PC-3 (cell line): ENCODE data around the gene CALM1. TPM values are rescaled to one million over a fixed set of nuclear protein-coding genes. Genes with fewer than 3 reads are reported as not detected.

Experiments
- ATAC-seq: fragments of 200-7000 bp; cut with Tn5 transposase; 2 replicates; pipeline ENCODE4 v1.9.1; 2020; ENCODE audit warnings: mild to moderate bottlenecking, moderate library complexity
- BruUV-seq: library from RNA; stranded (reverse); fragments of 400-500 nt; replicated peaks from 2 replicates; lab custom pipeline; 2021; lab: Mats Ljungman, UMichigan
- CTCF ChIA-PET: fragments of 300-600 bp; sonication (Branson Sonifier 250); formaldehyde crosslinking; loops from one replicate; lab custom pipeline; 2022; ENCODE audit warnings: antibody characterized with exemption; lab: Charles Lee
- POLR2A ChIA-PET: fragments of 300-600 bp; sonication (Branson Sonifier 250); formaldehyde crosslinking; loops from one replicate; lab custom pipeline; 2022; ENCODE audit warnings: antibody characterized with exemption; ENCODE audit not compliant: unreplicated experiment; lab: Charles Lee
- DNase-seq: peaks from one replicate; pipeline ENCODE4 v3.0.0-alpha.2; 2015
- H2AFZ ChIP-seq: fragments of 300-600 bp; sonication (generic); 2 replicates; pipeline ENCODE4 v1.6.0; 2016; ENCODE audit warnings: antibody characterized with exemption, low read length
- H3F3A ChIP-seq: fragments of 300-600 bp; sonication (generic); one replicate; pipeline ENCODE4 v1.6.0; 2017; ENCODE audit warnings: antibody characterized with exemption, low read length, control low read depth, mild to moderate bottlenecking; ENCODE audit not compliant: unreplicated experiment
- H3K27ac ChIP-seq: fragments of 300-600 bp; sonication (generic); 2 replicates; pipeline ENCODE4 v1.5.1; 2016; ENCODE audit warnings: mild to moderate bottlenecking, low read length
- H3K27me3 ChIP-seq: fragments of 300-600 bp; sonication (generic); 2 replicates; pipeline ENCODE4 v1.6.1; 2016; ENCODE audit warnings: low read length, mixed read lengths
- H3K36me3 ChIP-seq: fragments of 300-600 bp; sonication (generic); 2 replicates; pipeline ENCODE4 v1.6.1; 2016; ENCODE audit warnings: low read depth, mixed run types, low read length, mixed read lengths
- H3K4me1 ChIP-seq: fragments of 300-600 bp; sonication (generic); 2 replicates; pipeline ENCODE4 v1.5.1; 2016; ENCODE audit warnings: low read length; ENCODE audit not compliant: insufficient read depth
- H3K4me2 ChIP-seq: fragments of 300-600 bp; sonication (generic); 2 replicates; pipeline ENCODE4 v1.6.0; 2016; ENCODE audit warnings: low read length
- H3K4me3 ChIP-seq: fragments of 300-600 bp; sonication (generic); 2 replicates; pipeline ENCODE4 v1.5.1; 2016; ENCODE audit warnings: mild to moderate bottlenecking, low read length, mixed read lengths
- H3K79me2 ChIP-seq: fragments of 300-600 bp; sonication (generic); 2 replicates; pipeline ENCODE4 v1.6.1; 2017; ENCODE audit warnings: low read length, mixed read lengths
- H3K9ac ChIP-seq: fragments of 300-600 bp; sonication (generic); 2 replicates; pipeline ENCODE4 v1.6.0; 2016; ENCODE audit warnings: mild to moderate bottlenecking, low read length
- H3K9me2 ChIP-seq: fragments of 300-600 bp; sonication (generic); replicated peaks from 2 replicates; pipeline ENCODE4 v1.6.1; 2016; ENCODE audit warnings: mixed run types, low read length, mixed read lengths
- H3K9me3 ChIP-seq: fragments of 300-600 bp; sonication (generic); 2 replicates; pipeline ENCODE4 v1.6.1; 2016; ENCODE audit warnings: low read length, mixed read lengths
- H4K20me1 ChIP-seq: fragments of 300-600 bp; sonication (generic); 2 replicates; pipeline ENCODE4 v1.6.1; 2016; ENCODE audit warnings: low read length, mixed read lengths
- CTCF ChIP-seq: fragments of 300-600 bp; sonication (generic); conservative IDR thresholded peaks from 2 replicates; pipeline ENCODE4 v1.5.1; 2017; ENCODE audit warnings: antibody characterized with exemption, low read depth, mild to moderate bottlenecking, low read length
- EZH2 ChIP-seq: fragments of 300-600 bp; sonication (generic); IDR thresholded peaks from one replicate; pipeline ENCODE4 v1.6.1; 2017; ENCODE audit warnings: antibody characterized with exemption, mild to moderate bottlenecking, low read length; ENCODE audit not compliant: unreplicated experiment
- EZH2phosphoT487 ChIP-seq: fragments of 300-600 bp; sonication (generic); IDR thresholded peaks from 2 replicates; pipeline ENCODE4 v1.6.1; 2018; ENCODE audit warnings: mild to moderate bottlenecking, antibody characterized with exemption, low read length, borderline replicate concordance
- intact Hi-C: fragments of 100-400 bp; cut with micrococcal nuclease; formaldehyde crosslinking; loops from 2 replicates; pipeline ENCODE4 v1.9.0; 2023
- total RNA-seq: library from RNA; depleted of rRNA; stranded (reverse); fragments of >200 nt; gene quantifications from 2 replicates; pipeline ENCODE4 v1.2.3, GENCODE V29; 2014

Gene CALM1
- total RNA-seq, 1 experiment from 2014 or later: 1,162 TPM

DNA sequence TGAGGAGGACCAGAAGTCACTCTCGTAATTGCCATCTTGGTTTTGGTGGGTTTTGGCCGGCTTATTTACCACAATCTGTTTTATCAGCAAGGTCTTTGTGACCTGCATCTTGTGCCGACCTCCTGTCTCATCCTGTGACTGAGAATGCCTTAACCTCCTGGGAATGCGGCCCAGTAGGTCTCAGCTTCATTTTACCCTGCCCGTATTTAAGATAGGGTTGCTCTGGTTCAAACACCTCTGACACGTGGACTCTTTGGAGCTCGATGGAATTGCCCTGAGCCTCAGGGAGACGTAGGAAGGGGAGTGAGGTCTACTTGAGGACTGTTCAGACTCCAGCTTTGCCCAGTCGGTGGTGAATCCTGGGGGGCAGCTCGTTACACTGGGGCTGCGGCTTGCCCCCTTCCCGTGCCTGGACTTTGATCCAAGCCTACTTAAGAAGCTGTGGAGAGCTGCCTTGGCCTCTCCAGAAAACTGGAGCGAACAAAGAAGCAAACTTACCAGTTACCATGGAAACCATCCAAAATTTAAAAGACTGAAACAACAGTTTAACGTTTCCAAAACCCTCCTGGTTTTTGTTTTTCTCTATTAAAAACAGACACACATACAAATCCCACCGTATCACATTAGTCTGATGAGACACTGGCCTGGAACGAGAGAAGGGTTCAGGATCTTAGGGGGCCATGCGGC lies 28.0 kb downstream of the CALM1 start:
- no peaks in the 10 kb centered on the region for H3K9me2 ChIP-seq
- no peak for TF ChIP-seq EZH2
- no peak for TF ChIP-seq EZH2phosphoT487
- TF ChIP-seq CTCF: no peak
- no peak overlapping the region for H3K4me2 ChIP-seq
- intact Hi-C loops: no loop called here
- no peaks in the 10 kb centered on the region for H3F3A ChIP-seq
- ChIA-PET POLR2A (no interaction called here), CTCF (no interaction called here)
- H3K27ac ChIP-seq: no peak overlapping the region
- H3K27me3 ChIP-seq: no peaks in the 10 kb centered on the region
- no peaks in the 10 kb centered on the region for H3K79me2 ChIP-seq
- H3K4me3 ChIP-seq: no peak overlapping the region
- H3K36me3 ChIP-seq: no peaks in the 10 kb centered on the region
- no peaks in the 10 kb centered on the region for H3K9me3 ChIP-seq
- no peaks in the 10 kb centered on the region for H4K20me1 ChIP-seq
- H3K9ac ChIP-seq: no peak overlapping the region
- no peak for DNase-seq
- H3K4me1 ChIP-seq: peaks cover 2% of the 10 kb centered on the region
- BruUV-seq: no TSS peak
- H2AFZ ChIP-seq: no peak overlapping the region; the same call in 1 of the 2 replicates
- no peak for ATAC-seq

DNA sequence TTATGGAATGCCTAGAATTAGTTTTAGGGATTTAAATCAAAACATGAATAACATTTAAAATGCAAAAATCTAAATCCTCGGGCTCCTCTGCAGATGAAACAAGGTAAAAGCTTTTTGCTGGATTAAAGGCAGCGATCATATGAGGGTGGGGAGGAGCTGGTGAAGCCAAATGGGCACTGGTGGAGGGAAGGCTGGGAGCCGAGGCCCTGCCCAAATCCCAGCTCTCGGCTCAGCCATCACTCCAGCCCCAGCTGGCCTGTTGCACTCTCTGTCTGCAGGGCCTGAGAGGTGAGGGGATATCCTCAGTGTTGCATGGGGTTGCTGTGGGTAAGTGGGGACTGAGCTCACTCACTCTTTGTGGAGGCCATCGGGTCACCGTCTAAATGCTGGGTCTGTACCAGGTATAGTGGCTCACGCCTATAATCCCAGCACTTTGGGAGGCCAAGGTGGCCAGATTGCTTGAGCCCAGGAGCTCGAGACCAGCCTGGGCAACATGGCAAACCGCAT lies 28.6 kb downstream of the CALM1 start:
- no peak overlapping the region; the same call in 1 of the 2 replicates for H2AFZ ChIP-seq
- no peaks in the 10 kb centered on the region for H3F3A ChIP-seq
- ChIA-PET POLR2A (no interaction called here), CTCF (no interaction called here)
- no peak for TF ChIP-seq EZH2
- TF ChIP-seq CTCF: no peak
- no peak for TF ChIP-seq EZH2phosphoT487
- no peak for DNase-seq
- no peaks in the 10 kb centered on the region for H3K9me2 ChIP-seq
- H3K27me3 ChIP-seq: no peaks in the 10 kb centered on the region
- H4K20me1 ChIP-seq: no peaks in the 10 kb centered on the region
- no peaks in the 10 kb centered on the region for H3K36me3 ChIP-seq
- H3K4me1 ChIP-seq: no peaks in the 10 kb centered on the region
- no peak overlapping the region for H3K4me2 ChIP-seq
- no TSS peak for BruUV-seq
- no peak for ATAC-seq
- no peaks in the 10 kb centered on the region for H3K79me2 ChIP-seq
- H3K9ac ChIP-seq: no peak overlapping the region
- intact Hi-C loops: no loop called here
- no peak overlapping the region for H3K27ac ChIP-seq
- no peaks in the 10 kb centered on the region for H3K9me3 ChIP-seq
- no peak overlapping the region for H3K4me3 ChIP-seq

GRCh38 chr14:90426031-90426540 lies 29.3 kb downstream of the CALM1 start:
- no peaks in the 10 kb centered on the region for H3K27me3 ChIP-seq
- no peaks in the 10 kb centered on the region for H3K9me3 ChIP-seq
- H3K79me2 ChIP-seq: no peaks in the 10 kb centered on the region
- intact Hi-C loops: no loop called here
- POLR2A ChIA-PET: no interaction called here
- no peaks in the 10 kb centered on the region for H3F3A ChIP-seq
- no peak overlapping the region for H3K27ac ChIP-seq
- H3K4me3 ChIP-seq: no peak overlapping the region
- CTCF ChIA-PET: no interaction called here
- TF ChIP-seq EZH2phosphoT487 (no peak), EZH2 (no peak), CTCF (no peak)
- ATAC-seq (peak; percentile 14), DNase-seq (no peak)
- no peaks in the 10 kb centered on the region for H4K20me1 ChIP-seq
- no peak overlapping the region for H2AFZ ChIP-seq
- H3K4me1 ChIP-seq: no peaks in the 10 kb centered on the region
- no TSS peak for BruUV-seq
- no peak overlapping the region for H3K9ac ChIP-seq
- no peaks in the 10 kb centered on the region for H3K9me2 ChIP-seq
- H3K4me2 ChIP-seq: no peak overlapping the region
- H3K36me3 ChIP-seq: no peaks in the 10 kb centered on the region
